Measurements from ENCODE around the gene PIAS2.

Gene PIAS2

DNA sequence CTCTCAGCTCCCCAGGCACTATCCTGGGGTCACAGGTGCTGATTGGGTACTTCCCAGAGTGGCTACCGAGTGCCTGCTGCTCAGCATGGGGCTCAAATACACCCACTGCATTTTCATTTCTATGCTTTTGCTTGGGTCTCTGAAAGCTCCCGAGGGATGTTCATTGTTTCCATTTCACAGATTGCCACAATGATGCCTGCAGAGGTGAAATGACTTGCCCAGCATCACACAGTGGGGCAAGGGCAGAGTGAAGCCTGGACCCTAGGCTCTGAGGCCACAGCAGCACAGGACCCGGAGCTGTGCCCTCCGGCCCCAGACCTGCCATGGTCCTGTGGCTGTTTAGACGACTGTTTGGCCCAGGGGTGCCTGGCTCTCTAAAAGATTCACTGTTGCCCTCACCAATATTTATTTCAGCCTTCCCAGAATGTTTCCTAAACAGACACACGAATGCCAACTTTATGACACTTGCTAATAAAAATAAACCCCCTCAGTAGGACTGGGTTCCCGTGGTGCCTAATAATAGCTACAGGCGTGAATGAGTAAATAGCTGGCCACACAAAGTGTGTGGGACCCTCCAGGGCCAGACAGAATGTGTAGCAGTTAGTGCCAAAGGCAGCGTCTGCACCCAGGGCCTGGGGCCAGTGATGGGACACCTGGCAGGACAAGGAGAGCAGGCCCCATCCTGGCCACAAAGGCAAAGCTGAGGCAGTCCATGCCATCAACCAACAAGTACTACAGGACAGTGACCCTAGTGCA, 149.0 kb downstream of the PIAS2 start:
- H3K4me3 ChIP-seq (ENCODE audit: low read depth, low read length), result no peak overlapping the region
- no peak for TF ChIP-seq CTCF (IDR thresholded peaks at IDR 0.05; ENCODE audit: control insufficient read depth, extremely low read depth, insufficient read depth)
- no peak for DNase-seq (ENCODE audit: low read depth)

GRCh38 chr18:46767217-46767616, 150.1 kb downstream of the PIAS2 start:
- DNase-seq (ENCODE audit: low read depth), result no peak
- TF ChIP-seq CTCF (IDR thresholded peaks at IDR 0.05; ENCODE audit: control insufficient read depth, extremely low read depth, insufficient read depth), result no peak
- H3K4me3 ChIP-seq (ENCODE audit: low read depth, low read length), result no peak overlapping the region

DNA sequence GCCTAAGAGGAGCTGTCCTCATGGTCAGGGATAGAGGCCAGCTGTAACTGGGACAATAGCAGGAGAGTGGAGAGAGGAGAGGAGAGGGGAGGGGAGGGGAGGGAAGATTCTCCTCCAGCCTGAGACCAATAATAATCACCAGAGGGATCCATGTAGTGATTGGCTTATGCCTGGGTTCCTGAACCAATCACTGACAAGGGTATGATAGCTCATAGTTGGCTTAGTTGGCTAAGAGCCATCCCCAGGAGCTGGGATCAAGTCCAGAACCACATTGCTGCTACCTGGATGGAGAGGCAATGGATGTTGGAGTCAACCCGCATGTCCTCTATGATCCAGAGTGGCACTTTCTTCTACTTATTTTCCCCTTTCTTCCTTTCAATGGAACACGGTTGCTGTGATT, 152.7 kb downstream of the PIAS2 start:
- no peak for DNase-seq (ENCODE audit: low read depth)
- TF ChIP-seq CTCF (IDR thresholded peaks at IDR 0.05; ENCODE audit: control insufficient read depth, extremely low read depth, insufficient read depth), result no peak
- H3K4me3 ChIP-seq (ENCODE audit: low read depth, low read length), result no peak overlapping the region

- no peak for TF ChIP-seq CTCF (IDR thresholded peaks at IDR 0.05; ENCODE audit: control insufficient read depth, extremely low read depth, insufficient read depth)
- DNase-seq (ENCODE audit: low read depth), result no peak
- H3K4me3 ChIP-seq (ENCODE audit: low read depth, low read length), result no peak overlapping the region
Observed at GRCh38 chr18:46761059-46761769, 156.1 kb downstream of the PIAS2 start.

- TF ChIP-seq CTCF (IDR thresholded peaks at IDR 0.05; ENCODE audit: control insufficient read depth, extremely low read depth, insufficient read depth), result no peak
- H3K4me3 ChIP-seq (ENCODE audit: low read depth, low read length), result no peak overlapping the region
- no peak for DNase-seq (ENCODE audit: low read depth)
Observed at GRCh38 chr18:46759890-46760289, 157.4 kb downstream of the PIAS2 start.

DNA sequence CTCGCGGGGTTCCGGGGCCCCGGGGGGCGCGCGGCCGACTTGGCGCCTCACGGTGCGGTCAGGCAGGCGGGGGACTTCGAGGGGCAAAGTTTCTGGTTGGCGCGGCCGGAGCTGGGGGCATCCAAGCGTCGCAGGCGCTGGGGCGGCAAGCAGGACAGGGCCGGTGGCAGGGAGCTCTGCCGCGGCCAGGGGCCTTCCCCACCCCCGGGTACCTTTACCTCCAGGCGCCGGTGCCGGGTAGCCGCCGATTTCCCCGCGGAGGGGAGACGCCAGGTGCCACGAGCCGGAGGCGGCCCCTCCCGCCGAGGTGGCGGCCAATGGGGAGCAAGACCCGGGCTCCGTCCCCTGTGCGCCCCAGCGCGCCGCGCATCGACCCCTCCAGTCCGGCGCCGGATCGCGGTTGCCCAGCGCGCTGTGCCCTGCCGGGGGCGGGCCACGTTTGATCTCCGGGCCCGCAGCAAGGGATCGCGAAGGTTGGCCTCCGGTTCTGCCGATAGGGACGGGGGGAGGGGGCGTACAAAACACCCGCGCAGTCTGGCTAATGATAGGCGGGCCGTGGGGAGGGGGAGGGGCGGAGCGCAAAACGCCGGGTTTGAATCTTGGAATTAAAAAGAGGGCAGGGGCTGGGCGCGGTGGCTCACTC, 160.6 kb downstream of the PIAS2 start, which contains the start of gene ST8SIA5:
ST8SIA5 (minus strand) TSS at position 495 of the 643 bp plus-strand sequence. CDS start 545 bp downstream, outside the sequence.
- H3K4me3 ChIP-seq (ENCODE audit: low read depth, low read length), result no peak within 1 kb of the TSS
- TF ChIP-seq CTCF (IDR thresholded peaks at IDR 0.05; ENCODE audit: control insufficient read depth, extremely low read depth, insufficient read depth), result no peak
- no peak for DNase-seq (ENCODE audit: low read depth)
